Measurements from ENCODE around the gene CDKN2A. TPM values are rescaled to one million over a fixed set of nuclear protein-coding genes. Genes with fewer than 3 reads are reported as not detected.

Gene CDKN2A
- total and polyA plus RNA-seq, 9 of the 15 experiments (the other 6 are each of a cell fraction or from before 2014, with no cell fraction given), result not detected

DNA sequence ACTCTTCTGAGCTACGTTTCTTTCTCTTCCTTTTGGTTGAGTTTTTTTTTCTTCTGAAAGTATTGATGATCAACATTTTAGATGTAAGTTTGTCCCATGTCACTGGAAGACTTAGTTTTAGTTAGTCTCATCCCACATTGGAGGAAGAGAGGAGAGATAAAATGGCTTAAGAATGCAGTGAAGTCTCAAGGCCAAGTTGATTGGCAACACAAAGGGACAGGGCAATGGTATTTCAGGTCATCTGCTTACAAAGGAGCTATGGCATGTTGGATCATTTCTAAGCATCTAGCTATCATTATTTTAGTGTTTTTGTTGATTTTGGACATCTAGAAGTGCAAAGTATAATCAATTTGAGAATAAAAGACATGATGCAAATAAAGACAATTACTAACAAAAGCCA lies 58.6 kb downstream of the CDKN2A start:
- intact Hi-C loops (cut with micrococcal nuclease), result no loop called here

More for the DNA sequence above, 58.6 kb downstream of the CDKN2A start:
- in situ Hi-C loops (cut with MboI), result no loop called here
- Histone ChIP-seq H3K27ac (ENCODE audit: extremely low read depth, low read depth, low read length) (no peak overlapping the region), H3K9ac (ENCODE audit: insufficient read depth in 1 of 2, low read depth in 2 of 2, low read length in 2 of 2) (no peak overlapping the region), H3K9me1 (ENCODE audit: control insufficient read depth, insufficient read depth, low read length) (no peaks in the 10 kb centered on the region), H3K36me3 (ENCODE audit: control insufficient read depth, insufficient read depth, low read length) (no peaks in the 10 kb centered on the region), H2AFZ (ENCODE audit: low read depth, low read length) (no peak overlapping the region), H3K4me1 (replicated peaks in 1 of 2; ENCODE audit: control insufficient read depth in 2 of 2, insufficient read depth in 2 of 2, low read length in 2 of 2) (no peaks in the 10 kb centered on the region), H3K4me3 (no peak overlapping the region), H3K27me3 (ENCODE audit: control insufficient read depth in 2 of 2, insufficient read depth in 2 of 2, low read length in 2 of 2) (no peaks in the 10 kb centered on the region), H4K20me1 (replicated peaks; ENCODE audit: control insufficient read depth, insufficient read depth, low read length) (no peaks in the 10 kb centered on the region), H3K9me3 (replicated peaks; ENCODE audit: control insufficient read depth, insufficient read depth, low read depth, low read length) (no peaks in the 10 kb centered on the region), H3K79me2 (ENCODE audit: control insufficient read depth, insufficient read depth, low read length) (no peaks in the 10 kb centered on the region), H3K4me2 (ENCODE audit: insufficient read depth, low read length) (no peak overlapping the region)
- BruUV-seq (replicated peaks), result no TSS peak
- no peak for DNase-seq (ENCODE audit: extremely low read depth in 1 of 4, low spot score in 3 of 4)
- no peak for ATAC-seq
- WGBS (ENCODE audit: insufficient coverage, low coverage, missing lambda C conversion rate), result no CpG with 5 or more reads among the region's 1 CpG
- FAIRE-seq, result no peak
- POLR2A ChIA-PET, result no interaction called here
- CTCF ChIA-PET (ENCODE audit: low intra/inter-chr PET ratio), result no interaction called here
- TF ChIP-seq, protein P1, sequence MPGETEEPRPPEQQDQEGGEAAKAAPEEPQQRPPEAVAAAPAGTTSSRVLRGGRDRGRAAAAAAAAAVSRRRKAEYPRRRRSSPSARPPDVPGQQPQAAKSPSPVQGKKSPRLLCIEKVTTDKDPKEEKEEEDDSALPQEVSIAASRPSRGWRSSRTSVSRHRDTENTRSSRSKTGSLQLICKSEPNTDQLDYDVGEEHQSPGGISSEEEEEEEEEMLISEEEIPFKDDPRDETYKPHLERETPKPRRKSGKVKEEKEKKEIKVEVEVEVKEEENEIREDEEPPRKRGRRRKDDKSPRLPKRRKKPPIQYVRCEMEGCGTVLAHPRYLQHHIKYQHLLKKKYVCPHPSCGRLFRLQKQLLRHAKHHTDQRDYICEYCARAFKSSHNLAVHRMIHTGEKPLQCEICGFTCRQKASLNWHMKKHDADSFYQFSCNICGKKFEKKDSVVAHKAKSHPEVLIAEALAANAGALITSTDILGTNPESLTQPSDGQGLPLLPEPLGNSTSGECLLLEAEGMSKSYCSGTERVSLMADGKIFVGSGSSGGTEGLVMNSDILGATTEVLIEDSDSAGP (CRISPR knock-in tag; IDR thresholded peaks at IDR 0.05), result no peak
- TF ChIP-seq EZH2 (IDR thresholded peaks at IDR 0.05; ENCODE audit: borderline replicate concordance, low read depth, low read length), result no peak
- TF ChIP-seq RUNX1 (IDR thresholded peaks at IDR 0.05; ENCODE audit: low read depth), result no peak
- no peak for TF ChIP-seq BCL6 (CRISPR knock-in tag; IDR thresholded peaks at IDR 0.05)
- TF ChIP-seq, protein P2, sequence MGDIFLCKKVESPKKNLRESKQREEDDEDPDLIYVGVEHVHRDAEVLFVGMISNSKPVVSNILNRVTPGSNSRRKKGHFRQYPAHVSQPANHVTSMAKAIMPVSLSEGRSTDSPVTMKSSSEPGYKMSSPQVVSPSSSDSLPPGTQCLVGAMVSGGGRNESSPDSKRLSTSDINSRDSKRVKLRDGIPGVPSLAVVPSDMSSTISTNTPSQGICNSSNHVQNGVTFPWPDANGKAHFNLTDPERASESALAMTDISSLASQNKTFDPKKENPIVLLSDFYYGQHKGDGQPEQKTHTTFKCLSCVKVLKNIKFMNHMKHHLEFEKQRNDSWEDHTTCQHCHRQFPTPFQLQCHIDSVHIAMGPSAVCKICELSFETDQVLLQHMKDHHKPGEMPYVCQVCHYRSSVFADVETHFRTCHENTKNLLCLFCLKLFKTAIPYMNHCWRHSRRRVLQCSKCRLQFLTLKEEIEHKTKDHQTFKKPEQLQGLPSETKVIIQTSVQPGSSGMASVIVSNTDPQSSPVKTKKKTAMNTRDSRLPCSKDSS (IDR thresholded peaks at IDR 0.05; ENCODE audit: low read depth, partially characterized antibody), result no peak
- TF ChIP-seq ATF1 (CRISPR knock-in tag; IDR thresholded peaks at IDR 0.05), result no peak
- no peak for TF ChIP-seq ATF1 (tag; IDR thresholded peaks at IDR 0.05)
- TF ChIP-seq, protein P3, sequence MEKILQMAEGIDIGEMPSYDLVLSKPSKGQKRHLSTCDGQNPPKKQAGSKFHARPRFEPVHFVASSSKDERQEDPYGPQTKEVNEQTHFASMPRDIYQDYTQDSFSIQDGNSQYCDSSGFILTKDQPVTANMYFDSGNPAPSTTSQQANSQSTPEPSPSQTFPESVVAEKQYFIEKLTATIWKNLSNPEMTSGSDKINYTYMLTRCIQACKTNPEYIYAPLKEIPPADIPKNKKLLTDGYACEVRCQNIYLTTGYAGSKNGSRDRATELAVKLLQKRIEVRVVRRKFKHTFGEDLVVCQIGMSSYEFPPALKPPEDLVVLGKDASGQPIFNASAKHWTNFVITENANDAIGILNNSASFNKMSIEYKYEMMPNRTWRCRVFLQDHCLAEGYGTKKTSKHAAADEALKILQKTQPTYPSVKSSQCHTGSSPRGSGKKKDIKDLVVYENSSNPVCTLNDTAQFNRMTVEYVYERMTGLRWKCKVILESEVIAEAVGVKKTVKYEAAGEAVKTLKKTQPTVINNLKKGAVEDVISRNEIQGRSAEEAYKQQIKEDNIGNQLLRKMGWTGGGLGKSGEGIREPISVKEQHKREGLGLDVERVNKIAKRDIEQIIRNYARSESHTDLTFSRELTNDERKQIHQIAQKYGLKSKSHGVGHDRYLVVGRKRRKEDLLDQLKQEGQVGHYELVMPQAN (IDR thresholded peaks at IDR 0.05; ENCODE audit: borderline replicate concordance), result no peak
- TF ChIP-seq MED1 (CRISPR knock-in tag; IDR thresholded peaks at IDR 0.05; ENCODE audit: borderline replicate concordance), result no peak
- TF ChIP-seq, protein P4, sequence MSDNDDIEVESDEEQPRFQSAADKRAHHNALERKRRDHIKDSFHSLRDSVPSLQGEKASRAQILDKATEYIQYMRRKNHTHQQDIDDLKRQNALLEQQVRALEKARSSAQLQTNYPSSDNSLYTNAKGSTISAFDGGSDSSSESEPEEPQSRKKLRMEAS (CRISPR knock-in tag; IDR thresholded peaks at IDR 0.05), result no peak
- no peak for TF ChIP-seq HDAC8 (tag; IDR thresholded peaks at IDR 0.05)

All from K562 (cell line).